ENCODE measurements around the gene TCF7L2. TPM values are rescaled to one million over a fixed set of nuclear protein-coding genes. Genes with fewer than 3 reads are reported as not detected.

TCF7L2 gene
- total RNA-seq, 4 donors from 2014 or later, result 4.0 to 13.2 (median 6.4) TPM

GRCh38 chr10:113137941-113138685, 188.1 kb downstream of the TCF7L2 start:
- Histone ChIP-seq H3K36me3 (peaks cover 0 to 27% (median 0%) of the 10 kb centered on the region in 3 donors), H3K27me3 (no peaks in the 10 kb centered on the region), H3K4me1 (peaks cover 0 to 10% (median 8%) of the 10 kb centered on the region in 3 donors), H3K4me3 (no peak overlapping the region), H3K9me3 (no peaks in the 10 kb centered on the region), H3K27ac (no peak overlapping the region)
- DNase-seq, result no peak
- intact Hi-C loops (cut with DNase I), result no loop called here
- TF ChIP-seq POLR2A (IDR thresholded peaks at IDR 0.05) (no peak), CTCF (IDR thresholded peaks at IDR 0.05) (no peak)
- WGBS, 2 donors, result 87 to 90% methylated on average over 3 of the region's 3 CpGs

- DNase-seq, result no peak
- intact Hi-C loops (cut with DNase I), result no loop called here
- peaks cover 0 to 2% (median 0%) of the 10 kb centered on the region in 3 donors for H3K4me1 ChIP-seq
- no peak for TF ChIP-seq CTCF (IDR thresholded peaks at IDR 0.05)
- TF ChIP-seq POLR2A (IDR thresholded peaks at IDR 0.05), result no peak
- H3K9me3 ChIP-seq, result no peaks in the 10 kb centered on the region
- no peak overlapping the region for H3K27ac ChIP-seq
- H3K4me3 ChIP-seq, result no peak overlapping the region
- no peaks in the 10 kb centered on the region for H3K27me3 ChIP-seq
- WGBS, 2 donors, result 79 to 88% methylated on average over 4 of the region's 4 CpGs
- peaks cover 0 to 37% (median 0%) of the 10 kb centered on the region in 3 donors for H3K36me3 ChIP-seq
These were observed 189.0 kb downstream of the TCF7L2 start for GRCh38 chr10:113138937-113139585.

- no peak overlapping the region for H3K27ac ChIP-seq
- H3K9me3 ChIP-seq, result no peaks in the 10 kb centered on the region
- WGBS, 2 donors, result 61 to 62% methylated on average over 2 of the region's 2 CpGs
- H3K4me3 ChIP-seq, result no peak overlapping the region
- TF ChIP-seq POLR2A (IDR thresholded peaks at IDR 0.05), result no peak
- no peak for TF ChIP-seq CTCF (IDR thresholded peaks at IDR 0.05)
- DNase-seq, result no peak
- H3K4me1 ChIP-seq, result no peaks in the 10 kb centered on the region
- peaks cover 0 to 43% (median 0%) of the 10 kb centered on the region in 3 donors for H3K36me3 ChIP-seq
- no peaks in the 10 kb centered on the region for H3K27me3 ChIP-seq
- intact Hi-C loops (cut with DNase I), result no loop called here
These were observed 189.7 kb downstream of the TCF7L2 start for GRCh38 chr10:113139699-113140098.

- Histone ChIP-seq H3K9me3 (no peaks in the 10 kb centered on the region), H3K27ac (no peak overlapping the region), H3K4me1 (no peaks in the 10 kb centered on the region), H3K4me3 (no peak overlapping the region), H3K27me3 (no peaks in the 10 kb centered on the region), H3K36me3 (peaks cover 0 to 47% (median 0%) of the 10 kb centered on the region in 3 donors)
- WGBS, 2 donors, result 94 to 99% methylated on average over 9 of the region's 10 CpGs
- TF ChIP-seq POLR2A (IDR thresholded peaks at IDR 0.05), result no peak
- no peak for TF ChIP-seq CTCF (IDR thresholded peaks at IDR 0.05)
- DNase-seq, result no peak
- intact Hi-C loops (cut with DNase I), result no loop called here
These were observed 190.3 kb downstream of the TCF7L2 start for GRCh38 chr10:113140143-113141011.
